Kasumi-1 (cell line): ENCODE results near the gene MARS1.
A peak's percentile ranks its signal among the peaks of the same experiment; 100 is the strongest.

ENCODE experiments used
- DNase-seq, 2 experiments: peaks; one replicate each; lab custom pipeline; 2025; lab: John Stamatoyannopoulos, UW

MARS1 gene

DNA sequence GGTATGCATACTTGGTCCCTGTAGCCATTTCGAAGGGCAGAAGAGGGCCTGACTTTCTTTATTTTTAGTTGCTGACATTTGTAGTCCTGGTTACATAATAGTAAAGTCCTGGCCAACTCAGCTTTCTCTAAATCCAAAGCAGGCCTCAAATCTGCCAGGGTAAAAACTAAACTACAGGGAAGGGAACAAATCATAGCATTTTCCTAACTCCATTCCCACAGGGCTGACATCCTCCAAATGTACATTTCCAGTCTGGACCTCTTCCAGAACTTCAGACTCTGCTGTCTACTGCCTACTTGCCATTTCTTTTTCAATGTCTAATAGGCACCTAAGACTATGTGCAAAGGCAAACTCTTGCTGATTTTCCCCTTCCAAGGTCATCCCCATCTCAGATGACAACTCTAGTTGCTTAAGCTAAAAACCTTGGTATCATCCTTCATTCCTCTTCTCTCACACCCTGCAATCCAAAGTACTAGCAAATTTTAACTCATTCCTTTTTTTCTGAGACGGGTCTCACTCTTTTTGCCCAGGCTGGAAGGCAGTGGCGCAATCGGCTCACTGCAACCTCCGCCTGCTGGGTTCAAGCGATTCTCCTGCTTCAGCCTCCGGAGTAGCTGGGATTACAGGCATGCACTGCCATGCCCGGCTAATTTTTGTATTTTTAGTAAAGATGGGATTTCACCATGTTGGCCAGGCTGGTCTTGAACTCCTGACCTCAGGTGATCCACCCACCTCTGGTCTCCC, 30.5 kb downstream of the MARS1 start:
- DNase-seq = no peak

DNA sequence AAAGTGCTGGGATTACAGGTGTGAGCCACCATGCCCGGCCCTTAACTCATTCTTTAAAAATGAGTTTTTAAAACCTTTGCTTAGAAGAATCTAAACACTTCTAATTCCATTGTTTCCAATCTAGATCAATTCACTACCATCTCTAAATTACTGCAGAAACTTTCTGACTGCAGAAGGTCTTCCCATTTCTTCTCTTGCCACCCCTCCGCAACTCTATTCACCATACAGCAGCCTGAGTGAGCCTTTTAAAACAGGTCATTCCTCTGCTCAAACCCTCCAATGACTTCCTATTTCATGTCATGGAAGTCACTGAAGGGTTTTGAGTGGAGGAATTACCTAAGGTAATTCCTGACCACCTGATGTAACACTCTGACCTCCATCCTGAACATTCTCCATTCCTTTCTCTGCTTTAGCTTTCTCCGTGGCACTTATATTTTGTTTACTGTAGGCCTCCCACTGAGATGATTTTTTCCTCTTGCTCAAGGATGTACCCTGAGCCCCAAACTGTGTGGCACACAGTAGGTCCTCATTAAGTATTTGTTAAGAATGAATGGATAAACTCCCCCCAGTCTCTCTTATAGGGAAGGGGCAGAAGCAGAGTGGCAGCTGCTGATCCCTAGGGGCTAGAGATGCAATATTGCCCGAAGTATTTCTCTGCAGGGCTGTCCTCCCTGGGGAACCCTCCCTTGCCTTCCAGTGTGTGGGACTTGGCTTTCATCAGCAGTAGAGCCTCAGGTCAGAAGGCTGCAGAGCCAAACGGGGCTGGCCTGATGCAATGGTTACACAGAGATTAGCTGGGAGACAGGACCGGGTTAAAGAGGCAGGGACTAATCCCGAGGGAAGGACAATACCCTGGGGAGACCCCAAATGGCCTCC, 31.3 kb downstream of the MARS1 start:
- DNase-seq = no peak

DNA sequence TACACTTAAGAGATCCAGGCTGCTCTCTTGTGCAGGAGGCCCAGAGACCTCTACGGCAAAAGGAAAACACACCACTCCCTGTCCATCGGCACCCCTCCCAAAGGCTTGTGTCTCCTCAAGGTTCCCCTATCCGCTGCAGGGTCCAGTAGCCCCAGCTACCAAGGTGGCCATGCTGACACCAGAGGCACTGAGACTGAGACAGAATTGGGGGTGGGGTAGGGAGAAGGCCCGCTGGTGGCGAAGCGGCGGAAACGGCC, 31.9 kb downstream of the MARS1 start:
- peak in 1 of 2 experiments; percentile 24 for DNase-seq

DNA sequence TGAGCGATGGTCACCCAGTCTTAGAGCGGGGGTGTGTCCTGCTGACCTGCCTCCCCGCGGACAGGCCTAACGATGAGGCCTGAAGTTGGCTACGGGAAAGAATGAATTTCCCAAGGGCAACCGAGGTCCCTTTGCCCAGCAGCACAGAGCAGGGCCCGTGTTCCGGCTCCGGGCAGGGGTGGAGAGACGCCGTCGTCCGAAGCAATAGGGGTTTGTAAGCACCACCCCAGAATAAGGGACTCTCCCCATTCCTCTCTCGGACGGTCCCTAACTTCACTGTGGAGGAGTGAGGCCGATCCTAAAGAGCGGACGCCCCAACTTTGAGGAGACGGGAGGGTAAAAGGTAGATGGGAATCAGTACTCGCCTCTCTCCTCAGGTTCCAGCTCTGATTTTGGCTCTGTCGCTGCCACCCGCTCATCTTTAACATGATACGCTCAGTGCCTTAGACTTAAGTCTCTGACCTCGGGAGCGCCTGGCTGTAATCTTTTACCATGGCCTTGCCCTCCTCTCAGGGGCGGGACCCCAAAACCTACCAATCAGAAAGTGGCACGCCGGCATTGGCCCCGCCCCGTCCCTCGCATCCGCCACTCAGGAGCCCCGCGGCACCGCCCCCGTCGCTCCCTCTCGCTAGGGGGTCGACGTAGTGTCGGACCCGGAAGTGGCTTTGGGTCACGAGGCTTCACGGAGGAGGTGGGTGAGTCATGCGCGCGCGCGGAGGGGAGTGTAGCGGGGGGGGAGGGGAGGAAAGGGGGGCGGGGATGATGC, 32.4 kb downstream of the MARS1 start, which contains the start of gene DDIT3:
TSS of gene DDIT3 (minus strand) at position 462 of the 766 bp plus-strand sequence. CDS start 3,108 bp downstream, outside the sequence.
- DNase-seq = peak; percentile 96 to 98

DNA sequence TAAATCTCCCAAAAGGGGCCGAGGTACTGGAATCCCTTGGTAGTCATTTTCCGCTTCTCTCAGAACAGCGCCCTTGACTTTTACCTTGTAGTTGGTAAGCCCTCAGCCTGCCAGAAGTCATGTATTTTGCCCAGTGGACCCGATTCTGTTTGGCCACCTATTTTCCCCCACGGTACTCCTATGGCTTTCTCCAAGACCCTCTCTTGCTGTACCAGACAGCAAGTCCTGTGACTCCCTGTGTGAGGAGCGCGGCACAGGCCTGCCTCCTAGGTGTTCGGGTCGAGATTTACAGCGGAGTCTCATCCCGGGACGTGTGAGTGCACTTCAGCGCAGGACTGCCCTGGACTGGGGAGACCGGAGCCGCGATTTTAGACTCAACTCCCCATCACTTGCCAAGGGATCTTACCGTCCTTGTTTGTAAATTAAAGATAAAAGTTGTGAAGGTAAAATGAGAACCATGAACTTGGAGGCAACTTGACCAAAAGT, 33.7 kb downstream of the MARS1 start:
- DNase-seq = no peak

DNA sequence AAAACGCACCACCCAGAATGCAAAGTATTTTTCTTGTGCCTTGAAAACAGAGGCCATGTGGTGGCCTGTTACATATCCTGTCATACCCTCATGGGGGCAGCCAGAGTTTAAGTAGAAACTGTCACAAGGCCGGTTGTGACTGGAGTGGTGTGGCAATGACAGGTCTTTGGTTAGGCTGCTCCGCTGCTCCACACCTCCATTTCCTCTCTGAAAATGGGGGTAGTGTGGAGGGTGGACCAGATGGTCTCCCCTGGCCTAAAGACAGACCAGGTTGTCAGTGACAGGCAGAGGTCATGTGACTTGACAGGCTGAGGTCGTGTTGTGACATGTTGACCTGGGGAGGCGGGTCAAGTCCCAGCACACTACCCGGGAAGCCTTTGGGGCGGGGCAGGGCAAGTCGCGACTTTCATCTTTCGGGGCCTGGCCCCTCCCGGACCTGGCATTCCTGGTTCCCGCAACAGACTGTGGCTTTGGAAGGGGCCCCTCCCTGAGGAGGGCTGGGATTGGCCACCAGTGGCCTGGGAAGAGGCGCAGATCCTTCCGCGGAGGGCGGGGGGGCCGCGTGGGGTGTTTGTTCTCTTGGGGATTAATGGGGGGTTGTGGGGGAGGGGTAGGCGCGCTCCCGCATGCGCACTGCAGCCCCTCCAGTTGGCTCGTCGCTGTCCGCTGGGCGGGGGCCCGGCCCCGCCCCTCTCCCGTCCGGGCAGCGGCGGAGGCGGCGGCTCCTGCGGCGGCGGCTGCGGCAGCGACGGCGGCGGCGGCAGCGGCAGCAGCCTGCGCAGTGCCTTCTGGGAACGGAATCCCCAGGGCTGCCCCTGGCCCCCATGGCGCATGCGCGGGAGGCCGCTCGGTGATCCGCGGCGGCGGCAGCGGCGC, 34.4 kb downstream of the MARS1 start, which contains the start of gene MBD6:
TSS of gene MBD6 (plus strand) at position 814 of the 876 bp plus-strand sequence. CDS start 1,480 bp downstream, outside the sequence.
- DNase-seq = peak; percentile 80 to 84

DNA sequence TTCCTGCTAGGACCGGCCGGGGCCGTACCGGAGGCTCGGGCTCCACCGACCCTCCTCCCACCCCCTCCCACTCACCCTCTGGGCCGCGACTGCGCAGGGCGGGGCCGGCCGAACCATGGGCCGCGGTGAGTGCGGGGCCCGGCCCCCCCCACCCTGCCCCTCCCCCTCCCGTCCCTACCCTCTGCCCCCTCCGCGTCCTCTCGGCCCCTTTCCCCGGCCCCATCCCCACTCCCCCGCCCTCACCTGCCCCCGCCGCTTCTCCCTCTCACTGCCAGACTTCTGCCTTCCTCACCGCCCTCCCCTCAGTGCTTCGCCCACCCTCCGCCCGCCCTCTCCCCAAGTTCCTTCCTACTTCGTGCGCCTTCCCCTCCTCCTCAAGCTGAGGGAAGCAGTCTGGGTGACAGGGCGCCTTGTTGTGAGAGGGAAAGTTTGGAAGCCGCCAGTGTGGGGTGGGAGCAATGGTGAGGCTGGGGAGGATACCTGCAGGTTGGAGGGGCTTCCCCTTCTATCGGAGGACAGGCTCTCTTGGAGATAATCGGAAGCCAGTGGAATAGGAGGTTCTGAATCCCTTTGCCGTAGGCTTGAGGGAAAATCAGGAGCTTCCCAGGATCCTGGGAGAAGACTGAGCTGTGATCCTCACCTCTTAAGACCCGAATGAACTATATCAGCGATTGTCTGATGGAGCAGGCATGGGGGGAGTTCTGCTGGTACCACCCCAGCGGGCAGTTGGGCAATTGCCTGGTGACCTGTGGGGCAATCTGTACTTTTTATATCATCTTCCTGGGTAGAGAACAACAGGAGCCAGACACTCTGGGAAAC, 35.2 kb downstream of the MARS1 start:
- DNase-seq = peak; percentile 81 to 82

DNA sequence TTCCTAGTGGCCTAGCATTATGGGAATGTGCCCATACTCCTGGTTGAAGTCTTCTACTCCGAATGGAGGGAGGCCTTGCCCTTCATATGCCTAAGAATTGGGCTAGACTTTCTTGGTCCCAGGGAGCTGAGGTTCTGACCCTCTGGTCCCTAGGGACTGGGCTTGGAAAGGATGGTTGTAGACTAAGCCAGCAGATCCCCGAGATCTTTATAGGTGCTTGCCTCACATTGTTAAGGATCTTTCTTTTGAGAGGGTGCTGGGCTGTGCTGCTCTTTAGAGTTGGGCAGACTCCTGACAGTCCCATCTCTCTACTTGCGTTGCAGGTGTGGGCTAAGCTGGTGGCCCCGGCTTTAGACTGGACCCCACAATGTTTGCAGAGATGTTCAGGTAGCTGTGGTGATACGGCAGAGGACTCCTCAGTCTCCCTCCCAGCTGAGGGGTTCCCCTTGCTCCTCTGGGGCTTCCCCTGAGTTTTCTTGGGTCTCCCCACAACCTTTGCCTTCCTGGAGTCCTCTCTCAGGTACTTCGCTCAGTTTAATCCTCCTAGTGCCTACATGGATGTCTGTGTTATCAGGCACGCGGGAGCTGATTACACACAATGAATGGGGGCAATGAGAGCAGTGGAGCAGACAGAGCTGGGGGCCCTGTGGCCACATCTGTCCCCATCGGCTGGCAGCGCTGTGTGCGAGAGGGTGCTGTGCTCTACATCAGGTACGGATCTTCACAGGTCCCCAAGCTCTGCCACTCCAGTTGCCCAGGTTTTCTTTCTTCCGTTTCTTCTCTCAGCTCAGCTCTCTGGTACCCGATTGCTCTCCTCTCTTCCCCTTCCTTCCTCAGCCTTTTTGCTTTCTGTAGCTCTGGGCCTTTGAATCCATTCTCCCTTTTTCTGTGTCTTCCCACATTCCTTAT, 36.1 kb downstream of the MARS1 start:
- no peak for DNase-seq

DNA sequence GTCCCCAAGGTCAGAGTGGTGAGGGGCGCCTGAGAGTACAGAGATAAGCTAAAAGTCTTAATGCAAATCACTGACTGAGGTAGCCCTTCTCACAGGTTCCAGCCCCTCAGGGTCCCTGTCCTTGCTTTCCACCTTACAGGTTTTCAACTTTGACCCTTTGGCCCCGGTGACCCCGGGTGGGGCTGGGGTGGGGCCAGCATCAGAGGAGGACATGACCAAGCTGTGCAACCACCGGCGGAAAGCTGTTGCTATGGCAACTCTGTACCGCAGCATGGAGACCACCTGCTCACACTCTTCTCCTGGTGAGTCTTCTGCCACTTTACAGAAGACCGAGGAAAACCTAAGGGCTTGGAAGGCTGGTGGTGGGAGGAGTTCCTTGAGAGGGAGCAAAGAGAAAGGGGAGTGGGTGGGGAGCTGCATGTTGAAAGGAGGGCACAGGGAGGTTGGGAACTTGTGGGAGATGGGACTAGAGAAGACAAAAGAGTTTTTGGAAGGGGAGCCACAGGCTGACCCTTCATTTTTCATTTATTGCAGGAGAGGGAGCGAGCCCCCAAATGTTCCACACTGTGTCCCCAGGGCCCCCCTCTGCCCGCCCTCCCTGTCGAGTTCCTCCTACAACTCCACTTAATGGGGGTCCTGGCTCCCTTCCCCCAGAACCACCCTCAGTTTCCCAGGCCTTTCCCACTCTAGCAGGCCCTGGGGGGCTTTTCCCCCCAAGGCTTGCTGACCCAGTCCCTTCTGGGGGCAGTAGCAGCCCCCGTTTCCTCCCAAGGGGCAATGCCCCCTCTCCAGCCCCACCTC, 37.1 kb downstream of the MARS1 start:
- no peak for DNase-seq

DNA sequence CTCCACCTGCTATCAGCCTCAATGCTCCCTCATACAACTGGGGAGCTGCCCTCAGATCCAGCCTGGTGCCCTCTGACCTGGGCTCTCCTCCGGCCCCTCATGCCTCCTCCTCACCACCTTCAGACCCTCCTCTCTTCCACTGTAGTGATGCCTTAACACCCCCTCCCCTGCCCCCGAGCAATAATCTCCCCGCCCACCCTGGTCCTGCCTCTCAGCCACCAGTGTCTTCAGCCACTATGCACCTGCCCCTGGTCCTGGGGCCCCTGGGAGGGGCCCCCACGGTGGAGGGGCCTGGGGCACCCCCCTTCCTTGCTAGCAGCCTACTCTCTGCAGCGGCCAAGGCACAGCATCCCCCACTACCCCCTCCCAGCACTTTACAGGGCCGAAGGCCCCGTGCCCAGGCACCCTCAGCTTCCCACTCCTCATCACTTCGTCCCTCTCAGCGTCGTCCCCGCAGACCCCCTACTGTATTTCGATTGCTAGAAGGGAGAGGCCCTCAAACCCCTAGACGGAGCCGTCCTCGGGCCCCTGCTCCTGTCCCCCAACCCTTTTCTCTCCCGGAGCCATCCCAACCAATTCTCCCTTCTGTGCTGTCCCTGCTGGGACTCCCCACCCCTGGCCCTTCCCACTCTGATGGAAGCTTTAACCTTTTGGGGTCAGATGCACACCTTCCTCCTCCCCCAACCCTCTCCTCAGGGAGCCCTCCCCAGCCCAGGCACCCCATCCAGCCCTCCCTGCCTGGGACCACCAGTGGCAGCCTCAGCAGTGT, 37.9 kb downstream of the MARS1 start:
- DNase-seq = no peak

DNA sequence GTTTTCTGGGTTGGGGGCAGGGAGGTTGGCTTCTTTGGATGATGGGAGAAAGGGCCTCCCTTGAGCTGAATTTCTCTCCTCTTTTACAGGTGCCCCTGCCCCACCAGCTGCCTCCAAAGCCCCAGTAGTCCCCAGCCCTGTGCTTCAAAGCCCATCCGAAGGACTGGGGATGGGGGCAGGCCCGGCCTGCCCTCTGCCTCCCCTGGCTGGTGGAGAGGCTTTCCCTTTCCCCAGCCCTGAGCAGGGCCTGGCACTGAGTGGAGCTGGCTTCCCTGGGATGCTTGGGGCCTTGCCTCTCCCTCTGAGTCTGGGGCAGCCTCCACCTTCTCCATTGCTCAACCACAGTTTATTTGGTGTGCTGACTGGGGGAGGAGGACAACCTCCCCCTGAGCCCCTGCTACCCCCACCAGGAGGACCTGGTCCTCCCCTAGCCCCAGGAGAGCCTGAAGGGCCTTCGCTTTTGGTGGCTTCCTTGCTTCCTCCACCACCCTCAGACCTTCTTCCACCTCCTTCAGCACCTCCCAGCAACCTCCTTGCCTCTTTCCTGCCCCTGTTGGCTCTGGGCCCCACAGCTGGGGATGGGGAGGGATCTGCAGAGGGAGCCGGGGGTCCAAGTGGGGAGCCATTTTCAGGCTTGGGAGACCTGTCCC, 38.7 kb downstream of the MARS1 start:
- no peak for DNase-seq

DNA sequence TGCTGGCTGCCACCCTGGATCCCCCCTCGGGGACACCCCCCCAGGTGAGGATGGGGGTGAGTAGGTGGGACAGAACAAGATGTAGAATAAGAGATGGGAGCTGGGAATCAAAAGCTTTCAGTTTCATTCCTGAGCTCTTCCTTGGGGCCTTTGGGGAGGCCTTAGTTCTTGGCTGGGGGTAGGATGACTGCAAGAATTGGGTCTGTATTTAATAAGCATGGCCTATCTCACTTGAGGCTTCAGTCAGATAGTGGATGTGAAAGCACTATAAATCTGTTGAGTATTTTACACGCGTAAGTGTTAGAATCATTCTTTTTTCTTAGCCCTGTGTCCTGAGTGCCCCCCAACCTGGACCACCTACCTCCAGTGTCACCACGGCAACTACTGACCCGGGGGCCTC, 39.3 kb downstream of the MARS1 start:
- DNase-seq = no peak

DNA sequence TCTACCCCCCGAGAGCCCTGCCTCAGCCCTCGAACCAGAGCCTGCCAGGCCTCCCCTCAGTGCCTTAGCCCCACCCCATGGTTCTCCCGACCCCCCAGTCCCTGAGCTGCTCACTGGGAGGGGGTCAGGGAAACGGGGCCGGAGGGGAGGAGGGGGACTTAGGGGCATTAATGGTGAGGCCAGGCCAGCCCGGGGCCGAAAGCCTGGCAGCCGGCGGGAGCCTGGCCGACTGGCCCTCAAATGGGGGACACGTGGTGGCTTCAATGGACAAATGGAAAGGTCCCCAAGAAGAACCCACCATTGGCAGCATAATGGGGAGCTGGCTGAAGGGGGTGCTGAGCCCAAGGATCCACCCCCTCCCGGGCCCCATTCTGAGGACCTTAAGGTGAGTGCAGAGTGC, 40.3 kb downstream of the MARS1 start:
- DNase-seq = no peak

DNA sequence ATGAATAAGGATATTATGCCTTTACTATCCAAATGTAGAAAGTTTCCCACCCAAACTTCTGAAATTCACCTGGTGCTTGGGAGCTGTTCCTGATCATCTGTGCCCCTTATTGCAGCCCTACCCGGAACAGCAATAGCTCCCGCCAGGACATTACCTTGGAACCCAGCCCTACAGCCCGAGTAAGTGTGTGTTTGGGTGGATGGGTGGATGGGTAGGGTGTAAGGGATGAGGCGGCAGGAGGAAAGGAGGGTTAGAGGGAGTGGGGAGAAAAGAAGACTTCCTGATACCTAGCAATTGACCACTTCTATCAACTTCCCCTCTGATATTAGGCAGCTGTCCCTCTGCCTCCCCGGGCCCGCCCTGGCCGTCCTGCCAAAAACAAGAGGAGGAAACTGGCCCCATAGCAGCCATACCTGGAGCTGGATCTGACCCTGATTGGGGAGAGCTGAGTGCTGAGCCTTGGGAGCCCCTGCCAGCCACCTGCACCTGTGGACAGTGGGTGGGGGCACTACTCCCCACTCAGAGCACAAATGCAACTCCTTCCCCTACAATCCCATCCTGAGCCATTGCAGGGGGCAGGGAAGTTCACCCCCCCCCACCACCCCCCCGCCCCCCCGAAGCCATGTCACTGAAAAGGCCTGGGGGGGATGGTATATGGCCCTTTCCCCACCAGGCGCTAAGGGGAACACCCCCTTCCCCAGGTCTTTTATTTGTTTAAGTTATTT, 41.1 kb downstream of the MARS1 start:
- DNase-seq = no peak

DNA sequence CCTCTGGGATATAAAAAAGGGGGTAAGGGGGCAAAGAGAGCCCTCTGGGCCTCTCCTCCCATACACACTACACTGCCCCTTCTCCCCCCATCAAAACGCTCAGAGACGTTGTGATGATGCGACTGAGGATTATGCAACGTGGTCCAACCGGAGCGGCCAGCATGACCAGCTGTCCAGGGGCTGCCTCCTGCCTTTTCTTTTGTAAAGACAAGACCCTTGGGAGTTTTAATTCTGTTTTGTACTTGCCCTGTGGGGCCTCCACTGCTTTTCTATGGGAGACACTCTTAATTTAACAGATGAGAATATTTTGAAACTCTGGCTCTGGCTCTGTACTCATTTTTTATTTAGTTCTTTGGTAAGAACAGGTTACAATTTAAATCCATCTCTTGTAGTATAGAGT, 42.0 kb downstream of the MARS1 start:
- DNase-seq = no peak

DNA sequence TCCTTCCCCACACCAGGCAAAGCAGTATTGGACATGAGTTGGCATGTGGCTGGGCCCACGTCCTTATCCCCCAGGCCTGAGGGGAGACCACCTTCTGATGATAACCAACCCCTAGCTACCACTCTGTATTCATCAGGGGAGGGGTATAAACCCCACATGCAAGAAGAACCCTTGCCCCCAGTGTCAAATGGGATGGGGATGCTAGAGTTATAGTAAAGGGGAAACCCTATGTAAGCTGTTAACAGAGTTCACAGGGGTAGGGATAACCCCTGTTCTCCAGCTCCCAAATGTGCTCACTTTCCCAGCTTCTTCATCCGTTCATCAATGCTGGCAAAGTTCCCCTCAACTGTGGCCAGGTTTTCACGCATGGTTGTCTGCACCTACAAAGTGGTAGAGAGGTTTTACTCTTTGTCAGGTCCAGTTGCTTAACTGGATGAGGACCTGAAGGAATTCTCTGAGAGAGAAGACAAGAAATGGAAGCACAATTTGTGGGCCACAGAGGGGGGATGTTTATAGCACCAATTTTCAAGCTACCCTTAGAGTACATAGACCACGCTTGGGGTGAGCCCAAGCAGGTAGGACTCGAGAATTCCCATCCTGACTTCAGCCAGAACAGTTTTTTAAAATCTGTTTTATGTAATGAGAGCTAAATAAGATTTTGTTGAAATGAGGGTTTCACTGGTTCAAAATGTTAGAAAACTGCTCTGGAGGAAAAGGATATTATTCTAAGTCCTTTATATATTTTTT, 42.7 kb downstream of the MARS1 start:
- no peak for DNase-seq
